ENCODE data around the gene EGFL6.

EGFL6 gene

DNA sequence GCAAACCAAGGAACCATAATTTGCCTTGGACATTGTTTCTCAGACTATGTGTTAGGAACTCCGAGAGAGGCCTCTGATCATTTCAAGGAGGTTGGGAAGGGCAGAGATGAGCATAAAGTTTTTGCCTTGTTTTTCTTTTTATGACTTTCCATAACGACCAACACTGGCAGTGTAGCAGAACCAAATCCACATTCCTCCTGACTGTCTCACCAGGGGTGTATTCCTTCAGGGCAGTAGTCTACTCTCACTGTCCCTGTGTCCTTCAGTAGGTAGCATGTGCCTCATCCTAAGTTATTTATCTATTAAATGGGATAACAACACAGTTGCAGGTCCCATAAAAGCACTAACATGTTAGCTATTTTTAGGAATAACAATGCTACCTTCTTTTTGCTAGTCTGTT lies 20.8 kb downstream of the EGFL6 start:
- Histone ChIP-seq H3K4me1 (no peaks in the 10 kb centered on the region), H3K4me3 (no peak overlapping the region), H3K27ac (no peak overlapping the region), H3K36me3 (no peaks in the 10 kb centered on the region), H3K27me3 (no peaks in the 10 kb centered on the region), H3K9me3 (peaks cover 0 to 3% (median 0%) of the 10 kb centered on the region in 3 donors)
- intact Hi-C loops (cut with DNase I; ENCODE audit: low total_unique reads), result no loop called here
- TF ChIP-seq, protein P1, sequence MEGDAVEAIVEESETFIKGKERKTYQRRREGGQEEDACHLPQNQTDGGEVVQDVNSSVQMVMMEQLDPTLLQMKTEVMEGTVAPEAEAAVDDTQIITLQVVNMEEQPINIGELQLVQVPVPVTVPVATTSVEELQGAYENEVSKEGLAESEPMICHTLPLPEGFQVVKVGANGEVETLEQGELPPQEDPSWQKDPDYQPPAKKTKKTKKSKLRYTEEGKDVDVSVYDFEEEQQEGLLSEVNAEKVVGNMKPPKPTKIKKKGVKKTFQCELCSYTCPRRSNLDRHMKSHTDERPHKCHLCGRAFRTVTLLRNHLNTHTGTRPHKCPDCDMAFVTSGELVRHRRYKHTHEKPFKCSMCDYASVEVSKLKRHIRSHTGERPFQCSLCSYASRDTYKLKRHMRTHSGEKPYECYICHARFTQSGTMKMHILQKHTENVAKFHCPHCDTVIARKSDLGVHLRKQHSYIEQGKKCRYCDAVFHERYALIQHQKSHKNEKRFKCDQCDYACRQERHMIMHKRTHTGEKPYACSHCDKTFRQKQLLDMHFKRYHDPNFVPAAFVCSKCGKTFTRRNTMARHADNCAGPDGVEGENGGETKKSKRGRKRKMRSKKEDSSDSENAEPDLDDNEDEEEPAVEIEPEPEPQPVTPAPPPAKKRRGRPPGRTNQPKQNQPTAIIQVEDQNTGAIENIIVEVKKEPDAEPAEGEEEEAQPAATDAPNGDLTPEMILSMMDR (IDR thresholded peaks at IDR 0.05), result no peak
- no peak for DNase-seq

DNA sequence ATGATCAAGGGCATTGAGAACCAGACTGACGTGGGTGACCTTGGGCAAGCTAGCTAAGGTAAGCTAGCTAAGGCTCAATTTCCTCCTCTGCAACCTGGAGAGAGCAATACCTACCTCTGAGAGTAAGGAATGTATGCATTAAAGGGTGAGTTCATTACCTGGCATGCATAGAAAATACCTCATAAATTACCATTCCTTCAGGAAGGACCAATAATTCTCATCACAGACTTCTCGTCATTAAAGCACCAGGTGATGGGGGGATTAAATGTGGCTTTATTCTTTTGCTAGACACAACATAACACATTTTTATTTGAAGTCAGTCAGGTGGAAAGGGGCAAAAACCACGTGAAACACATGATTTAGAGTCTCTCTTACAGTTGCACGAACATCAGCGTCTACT lies 21.5 kb downstream of the EGFL6 start:
- no peaks in the 10 kb centered on the region for H3K36me3 ChIP-seq
- no peaks in the 10 kb centered on the region for H3K4me1 ChIP-seq
- no peaks in the 10 kb centered on the region for H3K27me3 ChIP-seq
- peaks cover 0 to 3% (median 0%) of the 10 kb centered on the region in 3 donors for H3K9me3 ChIP-seq
- DNase-seq, result no peak
- intact Hi-C loops (cut with DNase I; ENCODE audit: low total_unique reads), result no loop called here
- TF ChIP-seq, protein P1 (IDR thresholded peaks at IDR 0.05), result no peak
- H3K27ac ChIP-seq, result no peak overlapping the region
- no peak overlapping the region for H3K4me3 ChIP-seq

DNA sequence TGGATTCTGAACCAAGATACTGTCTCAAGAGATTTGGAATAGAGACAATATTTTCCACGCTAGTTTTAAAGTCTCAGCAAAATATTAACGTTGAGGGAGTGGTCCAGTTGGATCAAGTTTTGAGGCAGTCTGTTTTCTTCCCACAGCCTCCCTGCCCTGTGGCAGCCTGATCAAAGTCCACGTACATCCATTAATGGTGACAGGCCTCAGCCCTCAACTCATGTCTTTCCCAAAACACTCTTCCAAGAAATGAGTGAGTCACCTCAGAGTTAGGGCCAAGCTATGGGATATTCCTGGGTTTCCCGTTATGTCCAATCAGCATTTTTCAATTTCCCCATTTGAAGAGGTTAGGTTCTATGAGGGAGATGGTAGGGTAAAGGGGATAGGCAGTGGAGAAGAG lies 28.5 kb downstream of the EGFL6 start:
- Histone ChIP-seq H3K27ac (no peak overlapping the region), H3K27me3 (no peaks in the 10 kb centered on the region), H3K9me3 (peaks cover 0 to 6% (median 0%) of the 10 kb centered on the region in 3 donors), H3K4me3 (no peak overlapping the region), H3K4me1 (peaks cover 0 to 13% (median 0%) of the 10 kb centered on the region in 4 donors), H3K36me3 (no peaks in the 10 kb centered on the region)
- no peak for DNase-seq
- TF ChIP-seq, protein P1 (IDR thresholded peaks at IDR 0.05), result no peak
- intact Hi-C loops (cut with DNase I; ENCODE audit: low total_unique reads), result no loop called here

DNA sequence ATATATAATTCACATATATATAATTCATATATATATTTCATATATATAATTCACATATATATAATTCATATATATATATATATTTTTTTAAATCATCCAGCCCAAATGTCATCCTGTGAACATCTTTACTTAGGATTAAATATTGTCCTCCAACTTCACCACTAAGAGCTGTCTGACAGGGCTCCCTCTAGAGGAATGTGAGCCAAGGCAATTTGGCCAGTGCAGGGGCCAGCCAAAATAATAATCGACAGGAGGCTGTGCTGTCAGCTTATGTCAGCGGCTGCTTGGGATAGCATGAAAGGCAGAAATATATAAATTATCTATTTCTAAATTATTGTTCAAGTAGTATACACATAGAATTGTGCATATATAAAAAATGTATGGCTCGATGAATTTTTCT lies 29.5 kb downstream of the EGFL6 start:
- peaks cover 0 to 13% (median 0%) of the 10 kb centered on the region in 4 donors for H3K4me1 ChIP-seq
- no peaks in the 10 kb centered on the region for H3K27me3 ChIP-seq
- TF ChIP-seq, protein P1 (IDR thresholded peaks at IDR 0.05), result no peak
- H3K4me3 ChIP-seq, result no peak overlapping the region
- intact Hi-C loops (cut with DNase I; ENCODE audit: low total_unique reads), result no loop called here
- H3K9me3 ChIP-seq, result peaks cover 0 to 6% (median 0%) of the 10 kb centered on the region in 3 donors
- no peak overlapping the region for H3K27ac ChIP-seq
- no peaks in the 10 kb centered on the region for H3K36me3 ChIP-seq
- DNase-seq, result no peak

DNA sequence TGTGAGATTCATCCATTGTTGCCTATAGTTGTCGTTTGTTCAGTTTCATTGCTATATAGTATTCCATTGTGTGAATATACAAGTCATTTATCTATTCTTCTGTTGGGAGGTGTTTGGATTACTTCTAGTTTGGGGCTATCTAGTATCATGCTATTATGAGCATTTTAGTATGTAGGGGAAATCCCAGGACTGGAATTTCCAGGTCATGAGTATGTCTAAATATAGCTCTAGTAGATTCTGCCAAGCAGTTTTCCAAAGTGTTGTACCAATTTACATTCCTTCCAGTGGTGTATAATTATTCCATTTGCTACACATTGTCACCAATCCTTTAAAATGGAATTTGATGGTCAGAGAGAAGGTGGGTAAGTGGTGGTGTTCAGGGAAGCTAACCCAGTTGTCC lies 30.1 kb downstream of the EGFL6 start:
- intact Hi-C loops (cut with DNase I; ENCODE audit: low total_unique reads), result no loop called here
- TF ChIP-seq, protein P1 (IDR thresholded peaks at IDR 0.05), result no peak
- no peaks in the 10 kb centered on the region for H3K27me3 ChIP-seq

DNA sequence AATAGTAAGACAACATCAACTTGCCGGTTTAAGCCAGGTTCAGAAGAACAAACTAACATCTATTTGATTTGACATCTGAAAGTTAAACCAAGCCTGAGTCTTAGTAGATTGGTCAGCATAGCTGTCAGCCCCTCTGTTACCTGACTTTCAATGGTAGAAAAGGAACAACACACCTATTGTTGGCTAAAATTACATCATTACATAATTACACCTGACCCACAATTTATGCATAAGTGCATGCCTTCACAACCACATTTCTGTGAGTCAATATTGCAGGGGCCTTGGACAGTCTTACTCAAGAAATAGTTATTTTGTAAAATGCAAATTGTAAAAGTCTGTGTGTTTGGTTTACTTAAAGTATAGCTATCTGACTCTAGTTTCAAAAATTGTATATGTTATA lies 36.2 kb downstream of the EGFL6 start:
- peaks cover 0 to 6% (median 0%) of the 10 kb centered on the region in 3 donors for H3K9me3 ChIP-seq
- H3K27ac ChIP-seq, result no peak overlapping the region
- H3K27me3 ChIP-seq, result no peaks in the 10 kb centered on the region
- H3K4me1 ChIP-seq, result no peaks in the 10 kb centered on the region
- intact Hi-C loops (cut with DNase I; ENCODE audit: low total_unique reads), result no loop called here
- DNase-seq, result no peak
- no peak overlapping the region for H3K4me3 ChIP-seq
- TF ChIP-seq, protein P1 (IDR thresholded peaks at IDR 0.05), result no peak
- H3K36me3 ChIP-seq, result no peaks in the 10 kb centered on the region

More for the DNA sequence above, 30.1 kb downstream of the EGFL6 start:
- DNase-seq, result no peak
- H3K4me3 ChIP-seq, result no peak overlapping the region
- H3K9me3 ChIP-seq, result peaks cover 0 to 6% (median 0%) of the 10 kb centered on the region in 3 donors
- no peaks in the 10 kb centered on the region for H3K36me3 ChIP-seq
- H3K27ac ChIP-seq, result no peak overlapping the region
- peaks cover 0 to 13% (median 0%) of the 10 kb centered on the region in 4 donors for H3K4me1 ChIP-seq
